Type B pancreatic cell (in vitro differentiated cells): Measurements from ENCODE around the gene TRIM9. TPM values are rescaled to one million over a fixed set of nuclear protein-coding genes. Genes with fewer than 3 reads are reported as not detected.

Source experiments
- DNase-seq: peaks from one replicate; pipeline ENCODE4 v3.0.0; 2021; ENCODE audit warnings: mixed read lengths; ENCODE audit not compliant: unreplicated experiment; ENCODE audit errors: extremely low spot score
- H3K27ac Mint-ChIP-seq: 2 replicates; pipeline ENCODE4 v1.8.0; 2021; ENCODE audit warnings: mild to moderate bottlenecking, mixed read lengths
- H3K27me3 Mint-ChIP-seq: 2 replicates; pipeline ENCODE4 v1.8.0; 2021; ENCODE audit warnings: mixed read lengths
- H3K36me3 Mint-ChIP-seq: 2 replicates; pipeline ENCODE4 v1.8.0; 2021; ENCODE audit warnings: mixed read lengths
- H3K4me1 Mint-ChIP-seq: one replicate; pipeline ENCODE4 v1.8.0; 2021; ENCODE audit warnings: mixed read lengths; ENCODE audit not compliant: unreplicated experiment
- H3K4me3 Mint-ChIP-seq: 2 replicates; pipeline ENCODE4 v1.8.0; 2021; ENCODE audit warnings: mild to moderate bottlenecking, mixed read lengths
- H3K9me3 Mint-ChIP-seq: 2 replicates; pipeline ENCODE4 v1.8.0; 2021; ENCODE audit warnings: mixed read lengths
- total RNA-seq: library from RNA; stranded (reverse); gene quantifications from 2 replicates; pipeline ENCODE4 v1.2.1, GENCODE V29; 2021; ENCODE audit warnings: low replicate concordance
- TF ChIP-seq, protein P1 (sequence below): fragments of 200-600 bp; sonication (generic); conservative IDR thresholded peaks from 2 replicates; pipeline ENCODE4 v1.5.0; 2021; ENCODE audit warnings: antibody characterized with exemption, mild to moderate bottlenecking

TRIM9 gene
- total RNA-seq, 1 donor from 2014 or later = 3.7 TPM

DNA sequence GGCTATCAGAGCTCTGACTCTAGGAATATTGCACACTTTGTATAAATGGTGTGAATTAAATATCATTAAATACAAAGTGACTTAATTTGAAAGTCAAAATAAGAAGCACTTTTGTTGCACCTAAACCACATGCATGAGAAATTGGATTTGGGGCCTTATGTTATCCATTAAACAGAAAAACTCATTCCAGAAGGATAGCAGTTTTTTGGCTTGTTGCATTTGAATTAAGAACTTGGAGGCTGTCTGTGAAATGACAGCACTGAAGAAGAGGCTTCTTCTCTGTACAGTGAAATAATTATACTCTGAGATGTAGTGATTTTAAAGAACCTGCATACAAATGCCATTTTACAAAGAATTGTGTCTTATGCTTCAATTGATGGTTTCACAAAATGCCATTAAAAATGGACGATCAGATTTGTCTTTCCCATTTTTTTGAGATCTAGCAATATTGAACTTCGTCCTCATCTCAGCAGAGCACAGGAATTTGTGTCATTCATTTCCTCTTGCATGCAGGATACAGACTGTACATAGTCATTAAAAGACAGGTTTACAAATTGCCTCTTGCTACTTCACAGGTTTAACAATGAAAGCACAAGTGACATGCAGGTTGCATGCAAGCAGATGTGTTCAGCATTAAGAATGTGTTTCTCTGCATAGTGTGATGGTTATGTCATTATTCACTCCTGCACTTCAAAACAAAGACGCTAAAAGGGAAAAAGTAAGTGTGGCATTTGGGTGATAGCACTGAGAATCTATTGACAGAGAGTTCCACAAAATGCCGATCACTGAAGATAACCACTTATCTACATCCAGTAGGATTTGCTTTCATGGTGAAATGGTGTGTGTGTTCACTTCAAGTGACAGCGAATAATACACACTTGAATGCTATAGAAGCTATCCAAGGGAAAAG lies 114.7 kb downstream of the TRIM9 start:
- TF ChIP-seq, protein P1, sequence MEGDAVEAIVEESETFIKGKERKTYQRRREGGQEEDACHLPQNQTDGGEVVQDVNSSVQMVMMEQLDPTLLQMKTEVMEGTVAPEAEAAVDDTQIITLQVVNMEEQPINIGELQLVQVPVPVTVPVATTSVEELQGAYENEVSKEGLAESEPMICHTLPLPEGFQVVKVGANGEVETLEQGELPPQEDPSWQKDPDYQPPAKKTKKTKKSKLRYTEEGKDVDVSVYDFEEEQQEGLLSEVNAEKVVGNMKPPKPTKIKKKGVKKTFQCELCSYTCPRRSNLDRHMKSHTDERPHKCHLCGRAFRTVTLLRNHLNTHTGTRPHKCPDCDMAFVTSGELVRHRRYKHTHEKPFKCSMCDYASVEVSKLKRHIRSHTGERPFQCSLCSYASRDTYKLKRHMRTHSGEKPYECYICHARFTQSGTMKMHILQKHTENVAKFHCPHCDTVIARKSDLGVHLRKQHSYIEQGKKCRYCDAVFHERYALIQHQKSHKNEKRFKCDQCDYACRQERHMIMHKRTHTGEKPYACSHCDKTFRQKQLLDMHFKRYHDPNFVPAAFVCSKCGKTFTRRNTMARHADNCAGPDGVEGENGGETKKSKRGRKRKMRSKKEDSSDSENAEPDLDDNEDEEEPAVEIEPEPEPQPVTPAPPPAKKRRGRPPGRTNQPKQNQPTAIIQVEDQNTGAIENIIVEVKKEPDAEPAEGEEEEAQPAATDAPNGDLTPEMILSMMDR = no peak
- Mint-ChIP-seq H3K4me1 (no peaks in the 10 kb centered on the region), H3K36me3 (no peaks in the 10 kb centered on the region), H3K4me3 (no peak overlapping the region), H3K9me3 (no peaks in the 10 kb centered on the region), H3K27ac (no peak overlapping the region), H3K27me3 (peaks cover 6% of the 10 kb centered on the region)
- DNase-seq = no peak

- Mint-ChIP-seq H3K4me3 (no peak overlapping the region), H3K27ac (no peak overlapping the region), H3K4me1 (no peaks in the 10 kb centered on the region), H3K27me3 (peaks cover 6% of the 10 kb centered on the region), H3K36me3 (no peaks in the 10 kb centered on the region), H3K9me3 (no peaks in the 10 kb centered on the region)
- DNase-seq = no peak
- TF ChIP-seq, protein P1 = no peak
These were observed 116.0 kb downstream of the TRIM9 start for GRCh38 chr14:50978888-50979287.

GRCh38 chr14:50978529-50978871 lies 116.4 kb downstream of the TRIM9 start:
- Mint-ChIP-seq H3K27ac (no peak overlapping the region), H3K4me1 (no peaks in the 10 kb centered on the region), H3K4me3 (no peak overlapping the region)

DNA sequence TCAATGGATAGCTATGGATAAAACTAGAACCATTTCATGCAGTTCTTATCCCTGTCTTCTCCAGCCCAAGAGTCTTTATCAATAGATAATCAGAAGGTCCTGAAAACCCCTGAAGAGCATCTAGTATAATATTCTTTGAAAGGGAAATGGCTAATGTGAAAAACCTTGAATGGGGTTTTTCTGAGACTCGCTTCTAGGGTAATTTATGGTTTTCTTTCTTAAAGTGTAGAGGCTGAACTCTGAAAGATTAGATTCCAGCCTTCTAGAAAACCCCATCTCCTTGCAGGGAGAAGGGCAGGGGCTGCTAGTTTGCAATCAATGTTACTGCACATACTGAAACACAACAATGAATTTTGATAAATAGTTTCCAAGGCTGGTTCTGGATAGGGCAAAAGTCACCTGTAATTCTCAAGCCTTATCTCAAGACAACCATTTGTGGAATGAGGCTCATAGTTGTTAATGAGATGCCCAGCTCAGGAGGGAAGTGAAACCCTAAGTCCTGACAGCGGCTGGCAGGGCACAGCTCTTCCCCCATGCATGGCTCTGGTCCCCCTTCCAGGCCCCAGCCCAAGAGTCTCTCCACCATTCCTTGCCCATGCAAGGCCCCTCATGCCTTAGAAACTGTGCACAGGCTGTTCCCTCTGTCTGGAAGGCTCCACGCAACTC lies 116.9 kb downstream of the TRIM9 start:
- Mint-ChIP-seq H3K4me3 (no peak overlapping the region), H3K27ac (no peak overlapping the region)

More at GRCh38 chr14:50978529-50978871, 116.4 kb downstream of the TRIM9 start:
- peaks cover 6% of the 10 kb centered on the region for H3K27me3 Mint-ChIP-seq
- DNase-seq = no peak
- TF ChIP-seq, protein P1 = no peak
- H3K36me3 Mint-ChIP-seq = no peaks in the 10 kb centered on the region
- no peaks in the 10 kb centered on the region for H3K9me3 Mint-ChIP-seq

GRCh38 chr14:50974118-50974517 lies 120.8 kb downstream of the TRIM9 start:
- Mint-ChIP-seq H3K9me3 (no peaks in the 10 kb centered on the region), H3K4me1 (no peaks in the 10 kb centered on the region), H3K36me3 (no peaks in the 10 kb centered on the region), H3K4me3 (no peak overlapping the region), H3K27ac (no peak overlapping the region), H3K27me3 (peaks cover 4% of the 10 kb centered on the region)
- no peak for DNase-seq
- TF ChIP-seq, protein P1 = no peak

More for the DNA sequence above, 116.9 kb downstream of the TRIM9 start:
- DNase-seq = no peak
- Mint-ChIP-seq H3K27me3 (peaks cover 6% of the 10 kb centered on the region), H3K9me3 (no peaks in the 10 kb centered on the region), H3K4me1 (no peaks in the 10 kb centered on the region), H3K36me3 (no peaks in the 10 kb centered on the region)
- TF ChIP-seq, protein P1 = no peak
